HG03558 (cell line): ENCODE data around the gene FAM168B.
"Not testable (repeated sequence)": the region's sequence is repeated elsewhere in the genome, so short reads cannot be mapped to it uniquely, and the experiment has no call there.

ENCODE experiments used
- ATAC-seq: cut with Tn5 transposase; IDR thresholded peaks from one replicate; pipeline ENCODE4 v1.9.1; 2021; ENCODE audit warnings: moderate number of reproducible peaks; ENCODE audit not compliant: unreplicated experiment; ENCODE audit errors: extremely low read depth

Gene FAM168B

DNA sequence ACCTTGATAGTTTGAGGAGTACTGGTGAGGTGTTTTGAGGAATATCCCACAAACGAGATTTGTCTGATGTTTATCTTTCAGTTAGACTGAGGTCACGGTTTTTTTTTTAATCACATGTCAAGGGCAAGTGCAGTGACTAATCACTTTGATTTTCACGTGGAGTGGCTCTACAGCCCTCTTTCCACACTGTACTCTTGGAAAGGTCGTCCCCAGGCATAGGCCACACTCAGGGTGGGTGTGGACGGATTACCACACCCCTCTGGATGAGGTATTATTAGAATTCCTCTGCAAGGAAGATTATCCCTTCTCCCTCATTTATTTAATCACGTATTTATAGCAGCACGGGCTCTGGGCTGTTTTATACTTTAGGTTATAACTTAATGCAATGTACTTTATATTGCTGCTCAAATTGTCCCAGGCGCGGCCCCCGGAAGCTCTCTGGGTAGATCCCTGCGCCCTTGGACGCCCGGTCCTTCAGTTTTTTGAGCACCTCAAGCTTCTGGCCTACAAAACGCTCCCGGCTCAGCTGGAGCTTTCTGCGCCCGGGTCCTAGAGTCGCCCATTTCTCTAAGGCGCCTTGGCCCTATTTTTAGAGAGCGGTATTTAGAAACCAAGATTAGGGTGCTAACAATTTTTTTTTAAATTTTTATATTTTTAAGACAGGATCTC is 11.4 kb upstream of the FAM168B start:
- peak; percentile 32 for ATAC-seq

- no peak for ATAC-seq
Measured at GRCh38 chr2:131103165-131103564, 9.9 kb upstream of the FAM168B start.

DNA sequence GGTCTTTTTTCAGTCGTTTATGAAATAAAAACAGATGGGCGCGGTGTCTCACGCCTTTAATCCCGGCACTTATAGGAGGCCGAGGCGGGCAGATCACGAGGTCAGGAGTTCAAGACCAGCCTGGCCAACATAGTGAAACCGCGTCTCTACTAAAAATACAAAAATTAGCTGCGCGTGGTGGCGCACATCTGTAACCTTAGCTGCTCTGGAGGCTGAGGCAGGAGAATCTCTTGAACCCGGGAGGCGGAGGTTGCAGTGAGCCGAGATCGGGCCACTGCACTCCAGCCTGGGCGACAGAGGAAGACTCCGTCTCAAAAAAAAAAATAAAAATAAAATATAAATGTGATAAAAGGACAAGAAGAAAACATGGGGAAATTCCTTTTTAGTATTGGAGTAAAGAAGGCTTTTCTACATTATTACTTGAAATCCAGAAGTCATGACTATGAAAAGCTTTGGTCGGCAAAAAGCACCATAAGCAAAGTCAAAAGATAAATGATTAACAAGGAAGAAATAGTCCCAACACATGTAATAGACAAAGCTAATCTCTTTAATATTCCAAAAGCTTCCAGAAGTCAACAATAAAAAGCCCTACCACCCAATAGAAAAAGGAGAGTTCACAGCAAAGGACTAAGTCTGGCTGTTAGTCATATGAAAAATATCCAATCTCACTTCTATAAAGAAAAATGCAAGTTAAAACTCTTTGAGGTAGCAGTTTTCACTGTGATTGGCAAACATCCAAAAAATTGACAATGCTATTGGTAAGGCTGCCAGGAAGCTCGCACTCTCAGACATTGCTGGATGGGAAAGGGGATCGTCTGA is 1.4 kb upstream of the FAM168B start:
- ATAC-seq = no peak

DNA sequence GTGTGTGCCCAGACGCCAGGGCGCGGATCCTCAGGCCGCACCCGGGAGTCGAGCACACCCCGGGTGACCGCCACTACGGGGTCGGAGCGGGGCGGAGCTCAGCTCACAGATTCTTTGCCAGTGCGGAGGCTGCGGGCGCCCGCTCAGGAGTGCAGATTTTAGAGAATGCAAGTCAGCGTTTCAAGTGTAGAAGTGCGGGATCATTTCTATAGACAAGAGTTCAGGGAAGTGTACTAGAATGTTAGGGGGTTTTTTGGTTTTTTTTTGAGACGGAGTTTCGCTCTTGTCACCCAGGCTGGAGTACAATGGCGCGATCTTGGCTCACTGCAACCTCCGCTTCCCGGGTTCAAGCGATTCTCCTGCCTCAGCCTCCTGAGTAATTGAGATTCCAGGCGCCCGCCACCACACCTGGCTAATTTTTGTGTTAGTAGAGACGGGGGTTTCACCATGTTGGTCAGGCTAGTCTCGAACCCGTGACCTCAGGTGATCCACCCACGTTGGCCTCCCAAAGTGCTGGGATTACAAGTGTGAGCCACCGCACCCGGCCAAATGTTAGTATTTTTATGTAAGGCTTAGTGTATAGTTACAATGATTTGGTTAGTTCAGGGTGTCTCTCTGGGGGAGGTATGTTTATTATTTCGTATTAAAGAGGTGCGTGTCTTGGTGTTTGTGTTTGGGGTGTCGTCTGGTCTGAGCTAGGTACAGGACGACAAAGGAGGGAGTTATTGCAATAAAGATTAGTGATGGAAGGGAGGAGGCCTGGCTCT is 619 bp upstream of the FAM168B start:
- peak; percentile 40 for ATAC-seq

GRCh38 chr2:131092458-131093005 is 728 bp downstream of the FAM168B start:
- ATAC-seq = no peak

GRCh38 chr2:131085646-131086045 is 7.6 kb downstream of the FAM168B start:
- no peak for ATAC-seq

- no peak for ATAC-seq
Measured at GRCh38 chr2:131081190-131081589, 12.1 kb downstream of the FAM168B start.

- ATAC-seq = not testable (repeated sequence)
Measured at GRCh38 chr2:131079931-131080330, 13.3 kb downstream of the FAM168B start.

GRCh38 chr2:131077966-131078365 is 15.3 kb downstream of the FAM168B start:
- no peak for ATAC-seq

DNA sequence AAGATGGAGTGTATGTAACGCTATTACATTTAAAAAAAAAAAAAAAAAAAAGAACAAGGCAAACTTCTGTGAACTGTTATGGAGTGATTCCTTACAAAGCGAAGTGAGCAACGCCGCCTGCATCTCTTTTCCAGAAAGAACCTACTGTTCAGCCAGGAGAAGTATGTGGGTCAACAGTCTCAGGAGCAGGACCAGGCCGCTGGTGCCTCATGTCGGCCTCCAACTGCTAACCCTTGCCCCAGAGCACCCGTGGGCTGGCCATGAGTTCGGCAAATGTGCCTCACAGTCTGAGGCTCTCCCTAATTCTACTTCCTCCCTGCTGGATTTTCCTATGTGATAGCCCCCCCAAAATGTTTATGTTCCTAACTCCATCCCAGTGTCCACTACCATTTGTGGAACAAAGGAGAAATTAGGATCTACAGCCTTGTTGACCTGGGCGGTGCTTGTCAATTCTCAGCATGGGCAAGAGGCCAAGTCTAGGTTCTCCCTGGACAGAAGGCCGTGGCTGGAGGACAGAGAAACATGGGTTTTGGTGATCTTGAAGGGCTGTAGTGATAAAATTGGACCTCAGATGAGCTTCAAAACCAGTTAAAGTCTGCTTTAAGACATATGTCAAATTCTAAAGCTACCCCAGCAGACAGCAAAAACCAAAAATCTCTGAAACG is 15.9 kb downstream of the FAM168B start:
- no peak for ATAC-seq

DNA sequence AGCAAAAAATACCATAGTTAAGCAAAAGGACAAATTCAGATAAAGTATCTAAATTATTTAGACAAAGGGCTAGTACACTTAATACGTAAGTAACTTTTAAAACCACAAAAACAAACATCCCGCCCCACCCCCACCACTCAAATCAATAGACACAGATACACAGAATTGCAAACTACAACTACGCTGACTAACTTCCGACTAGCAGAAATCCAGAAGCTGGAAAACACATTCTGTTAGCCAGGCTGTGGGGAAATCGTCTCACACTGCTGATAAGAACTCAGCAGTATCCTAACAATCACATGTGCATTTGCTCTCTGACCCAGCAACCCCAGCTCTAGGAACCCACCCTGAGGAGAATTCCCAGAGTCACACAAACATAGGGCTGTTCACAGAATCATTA is 16.6 kb downstream of the FAM168B start:
- ATAC-seq = no peak

DNA sequence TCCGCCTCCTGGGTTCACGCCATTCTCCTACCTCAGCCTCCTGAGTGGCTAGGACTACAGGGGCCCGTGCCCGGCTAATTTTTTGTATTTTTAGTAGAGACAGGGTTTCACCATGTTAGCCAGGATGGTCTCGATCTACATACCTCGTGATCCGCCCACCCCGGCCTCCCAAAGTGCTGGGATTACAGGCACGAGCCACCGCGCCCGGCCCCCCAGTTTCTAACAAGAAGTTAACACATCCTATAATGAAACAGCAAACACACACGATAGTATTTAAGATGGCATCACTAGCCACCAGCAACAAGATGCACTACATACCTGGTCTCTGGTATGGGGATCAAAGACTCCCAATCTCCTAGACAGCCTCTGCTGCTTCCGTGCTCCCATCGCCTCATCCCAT is 17.7 kb downstream of the FAM168B start:
- not testable (repeated sequence) for ATAC-seq

GRCh38 chr2:131068172-131068571 is 25.1 kb downstream of the FAM168B start:
- not testable (repeated sequence) for ATAC-seq

GRCh38 chr2:131067465-131068125 is 25.7 kb downstream of the FAM168B start:
- ATAC-seq = no peak

GRCh38 chr2:131064589-131065512 is 28.4 kb downstream of the FAM168B start:
- no peak for ATAC-seq

DNA sequence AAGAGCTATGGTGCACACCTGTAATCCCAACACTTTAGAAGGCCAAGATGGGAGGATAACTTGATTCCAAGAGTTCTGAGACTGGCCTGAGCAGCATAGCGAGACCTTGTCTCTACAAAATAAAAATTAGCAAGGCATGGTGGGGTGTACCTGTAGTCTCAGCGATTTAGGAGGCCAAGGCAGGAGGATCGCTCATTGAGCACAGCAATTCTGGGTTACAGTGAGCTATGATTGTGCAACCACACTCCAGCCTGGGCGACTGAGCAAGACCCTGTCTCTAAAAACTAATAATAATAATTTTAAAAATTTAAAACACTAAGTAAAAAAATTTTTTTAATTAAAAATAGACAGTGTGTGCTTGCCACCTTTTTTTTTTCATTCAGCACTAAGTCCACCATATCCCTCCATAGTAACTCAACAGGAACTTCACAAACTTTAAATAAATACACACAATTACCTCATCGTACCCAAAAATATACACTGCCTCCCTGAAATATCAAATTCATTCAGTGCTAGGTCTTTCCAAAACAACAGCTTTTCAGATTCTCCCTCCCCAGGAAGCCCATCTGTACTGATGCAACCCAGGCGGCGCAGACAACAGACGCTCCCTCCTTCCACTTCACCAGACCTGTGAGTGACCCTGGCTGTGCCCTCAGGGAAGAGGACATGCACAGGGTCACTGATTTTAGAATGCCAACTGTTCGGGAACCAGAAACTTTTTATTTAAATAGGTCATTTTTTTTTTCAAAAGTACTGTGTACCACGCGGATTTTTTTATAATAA is 29.6 kb downstream of the FAM168B start:
- no peak for ATAC-seq

DNA sequence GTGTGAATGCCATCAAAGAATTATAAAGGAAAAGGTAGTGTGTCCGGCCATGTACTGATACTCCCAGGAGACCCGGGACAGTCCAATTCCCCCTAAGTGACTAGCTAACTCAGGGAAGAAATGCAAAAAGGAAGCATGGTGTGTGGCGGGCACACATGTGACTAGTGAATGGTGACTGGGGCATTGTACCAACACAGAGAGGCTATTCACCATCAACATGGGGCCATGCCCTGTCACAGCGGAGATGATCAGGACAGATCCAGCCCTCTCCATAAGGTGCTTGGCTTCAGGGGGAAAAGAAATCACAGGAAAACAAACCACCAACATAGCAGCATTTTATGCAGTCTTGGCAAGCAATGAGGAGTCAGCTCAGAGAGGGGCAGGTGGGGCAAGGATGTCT is 34.3 kb downstream of the FAM168B start:
- ATAC-seq = no peak
